K562 (cell line): ENCODE results near the gene SLC6A13. TPM values are rescaled to one million over a fixed set of nuclear protein-coding genes. Genes with fewer than 3 reads are reported as not detected.

Experiments
- ATAC-seq: fragments of 200-7000 bp; cut with Tn5 transposase; 3 replicates; pipeline ENCODE4 v1.9.1; 2020; ENCODE audit warnings: moderate library complexity
- BruUV-seq: library from RNA; stranded (reverse); fragments of 400-500 nt; replicated peaks from 2 replicates; lab custom pipeline; 2021; lab: Mats Ljungman, UMichigan
- CTCF ChIA-PET: fragments of 300-600 bp; formaldehyde crosslinking; extraction: SDS; loops from one replicate; lab custom pipeline; 2021; ENCODE audit warnings: low intra/inter-chr PET ratio; lab: Yijun Ruan, JAX
- POLR2A ChIA-PET: fragments of 300-600, 350-650 bp; sonication (Branson Sonifier 250); formaldehyde crosslinking; extraction: SDS; loops from one replicate; lab custom pipeline; 2021; ENCODE audit warnings: antibody characterized with exemption, inconsistent platforms; lab: Yijun Ruan, JAX
- DNase-seq, 4 experiments: peaks; one replicate each; pipeline versions ENCODE4 v3.0.0 to v3.0.0-alpha.2; 2011 to 2018; ENCODE audit warnings: low spot score in 3 of 4, mixed read lengths in 3 of 4; ENCODE audit errors: extremely low read depth in 1 of 4
- FAIRE-seq: peaks from 2 replicates; lab custom pipeline; 2011; peaks lifted over from hg19 to GRCh38; lab: Jason Lieb, UNC
- H2AFZ ChIP-seq: 2 replicates; pipeline ENCODE4 v1.6.0; 2011; ENCODE audit warnings: low read depth, low read length, control low read depth, inconsistent platforms
- H3K27ac ChIP-seq: fragments of 200-600 bp; 3 replicates; pipeline ENCODE4 v1.8.0; 2011; ENCODE audit warnings: low read depth, mild to moderate bottlenecking, control low read depth, inconsistent platforms, low read length, moderate library complexity, mixed read lengths; ENCODE audit errors: extremely low read depth
- H3K27me3 ChIP-seq, 2 experiments: fragments of 300-600 bp in 1 of 2; 2 replicates in 1 of 2; 3 replicates in 1 of 2; pipeline versions ENCODE4 v1.6.0 to v1.8.0; 2011; ENCODE audit warnings: inconsistent platforms in 2 of 2, low read length in 2 of 2, mild to moderate bottlenecking in 1 of 2, mixed read lengths in 1 of 2, moderate library complexity in 1 of 2; ENCODE audit not compliant: control insufficient read depth in 2 of 2, insufficient read depth in 2 of 2
- H3K36me3 ChIP-seq: fragments of 300-600 bp; 3 replicates; pipeline ENCODE4 v1.8.0; 2011; ENCODE audit warnings: mild to moderate bottlenecking, low read length, inconsistent platforms; ENCODE audit not compliant: control insufficient read depth, insufficient read depth
- H3K4me1 ChIP-seq, 2 experiments: fragments of 200-600 bp in 1 of 2; replicated peaks in 1 of 2; 2 replicates in 1 of 2; 3 replicates in 1 of 2; pipeline versions ENCODE4 v1.5.1 to v1.8.0; 2011; ENCODE audit warnings: inconsistent platforms in 2 of 2, low read length in 2 of 2, mild to moderate bottlenecking in 1 of 2, mixed read lengths in 1 of 2, moderate library complexity in 1 of 2; ENCODE audit not compliant: control insufficient read depth in 2 of 2, insufficient read depth in 2 of 2
- H3K4me2 ChIP-seq: 2 replicates; pipeline ENCODE4 v1.6.1; 2011; ENCODE audit warnings: low read length, control low read depth, inconsistent platforms, mixed read lengths; ENCODE audit not compliant: insufficient read depth
- H3K4me3 ChIP-seq: fragments of 200-600 bp; sonication (generic), shearing (Covaris generic); 2 replicates; pipeline ENCODE4 v1.5.1; 2016; ENCODE audit warnings: control low read depth, inconsistent platforms
- H3K79me2 ChIP-seq: fragments of 200-600 bp; 3 replicates; pipeline ENCODE4 v1.8.0; 2011; ENCODE audit warnings: low read length, inconsistent platforms; ENCODE audit not compliant: control insufficient read depth, insufficient read depth
- H3K9ac ChIP-seq, 2 experiments: 2 replicates each; pipeline versions ENCODE4 v1.6.0 to v1.6.1; 2011; ENCODE audit warnings: low read depth in 2 of 2, low read length in 2 of 2, control low read depth in 1 of 2, inconsistent platforms in 1 of 2, mild to moderate bottlenecking in 1 of 2, mixed read lengths in 1 of 2; ENCODE audit not compliant: insufficient read depth in 1 of 2
- H3K9me1 ChIP-seq: one replicate; pipeline ENCODE4 v1.6.0; 2011; ENCODE audit warnings: inconsistent platforms, mild to moderate bottlenecking, low read length, moderate library complexity; ENCODE audit not compliant: control insufficient read depth, insufficient read depth
- H3K9me3 ChIP-seq: replicated peaks from 2 replicates; pipeline ENCODE4 v1.5.1; 2011; ENCODE audit warnings: low read depth, low read length, inconsistent platforms; ENCODE audit not compliant: control insufficient read depth, insufficient read depth
- H4K20me1 ChIP-seq: replicated peaks from 2 replicates; pipeline ENCODE4 v1.6.1; 2011; ENCODE audit warnings: low read length, inconsistent platforms, mixed read lengths; ENCODE audit not compliant: control insufficient read depth, insufficient read depth
- ATF3 ChIP-seq, 2 experiments: fragments of 450-650 bp in 1 of 2; sonication (generic) in 1 of 2; formaldehyde crosslinking in 1 of 2; IDR thresholded peaks in 1 of 2; conservative IDR thresholded peaks in 1 of 2; 2 replicates each; pipeline versions ENCODE4 v1.6.1 to v1.8.1; 2016 to 2023; ENCODE audit warnings: mild to moderate bottlenecking in 2 of 2, moderate library complexity in 2 of 2, inconsistent platforms in 1 of 2, missing genetic modification reagents in 1 of 2
- FOSL1 ChIP-seq: fragments of 200-800 bp; sonication (Bioruptor generic); conservative IDR thresholded peaks from 2 replicates; pipeline ENCODE4 v1.6.1; 2016; ENCODE audit warnings: missing genetic modification characterization, missing compliant biosample characterization
- KDM2B ChIP-seq: fragments of 250-450 bp; sonication (Bioruptor Pico); IDR thresholded peaks from 2 replicates; pipeline ENCODE4 v1.8.0; 2021; ENCODE audit warnings: mild to moderate bottlenecking, moderate library complexity
- RFX1 ChIP-seq: fragments of 450-650 bp; IDR thresholded peaks from 2 replicates; pipeline ENCODE4 v1.6.1; 2016; ENCODE audit warnings: mild to moderate bottlenecking, moderate library complexity
- whole genome bisulfite sequencing: fragments of 100-300 bp; shearing (Covaris generic); methylation state at CpG from one replicate; pipeline ENCODE4 v1.1.6; 2016; ENCODE audit warnings: low coverage, mixed read lengths; ENCODE audit not compliant: insufficient coverage; ENCODE audit errors: missing lambda C conversion rate; 5-methylcytosine and 5-hydroxymethylcytosine counted together
- in situ Hi-C: fragments of 300-500 bp; cut with MboI; formaldehyde crosslinking; loops from 4 replicates; pipeline ENCODE4 v1.15.0; 2018; ENCODE audit warnings: inconsistent platforms, mixed read lengths
- intact Hi-C: fragments of 100-400 bp; cut with micrococcal nuclease; formaldehyde crosslinking; loops from 2 replicates; pipeline ENCODE4 v1.14.2; 2022
- polyA plus RNA-seq, 8 experiments: library from polyadenylated mRNA; depleted of rRNA in 4 of 8; stranded (reverse) in 5 of 8; unstranded in 3 of 8; fragments of >200 nt; fragmentation: Nextera tagmentation in 2 of 8; fragmentation: Illumina TruSeq in 1 of 8; extraction: Ambion mirVana in 2 of 8; extraction: Trizol in 1 of 8; gene quantifications; 2 replicates each; pipeline versions ENCODE4 v1.2.1 to v1.2.3, GENCODE V29; 2011 to 2014; ENCODE audit warnings: inconsistent platforms in 1 of 8, missing spikeins in 1 of 8
- total RNA-seq, 7 experiments: library from RNA; depleted of rRNA in 6 of 7; stranded (reverse); fragments of >200 nt in 6 of 7; fragmentation: Illumina TruSeq in 2 of 7; extraction: Trizol in 2 of 7; gene quantifications; 2 replicates each; pipeline versions ENCODE4 v1.2.1 to v1.2.3, GENCODE V29; 2011 to 2021; ENCODE audit warnings: low replicate concordance in 1 of 7

SLC6A13 gene
- total and polyA plus RNA-seq, 9 of the 15 experiments (the other 6 are each of a cell fraction or from before 2014, with no cell fraction given): 0.06 to 0.33 (median 0.22) TPM; not detected in 4

GRCh38 chr12:182381-182892 lies 80.2 kb downstream of the SLC6A13 start:
- peaks cover 0 to 12% of the 10 kb centered on the region in 2 experiments; a peak in 2 of 5 replicates for H3K4me1 ChIP-seq
- no peak overlapping the region for H3K27ac ChIP-seq
- TF ChIP-seq RFX1 (no peak), KDM2B (CRISPR knock-in tag) (no peak), ATF3 (IDR thresholded peaks at IDR 0.05) (peak; percentile 36; the same call in 1 of the 2 replicates), ATF3 (CRISPR knock-in tag; conservative IDR thresholded peaks at IDR 0.05) (no peak), FOSL1 (tag) (peak; percentile 82)
- H4K20me1 ChIP-seq: no peaks in the 10 kb centered on the region
- CTCF ChIA-PET: no interaction called here
- H3K9me1 ChIP-seq: no peaks in the 10 kb centered on the region
- no peaks in the 10 kb centered on the region for H3K9me3 ChIP-seq
- H3K9ac ChIP-seq: peak overlapping the region in 1 of 2 experiments; percentile 20; a peak in 2 of 4 replicates
- no peak overlapping the region for H2AFZ ChIP-seq
- H3K79me2 ChIP-seq: no peaks in the 10 kb centered on the region
- H3K4me2 ChIP-seq: no peak overlapping the region
- POLR2A ChIA-PET: no interaction called here
- FAIRE-seq (peak; percentile 6), ATAC-seq (no peak), DNase-seq (no peak)
- H3K4me3 ChIP-seq: no peak overlapping the region
- BruUV-seq: no TSS peak
- no peaks in the 10 kb centered on the region for H3K36me3 ChIP-seq
- intact Hi-C loops: no loop called here
- WGBS: 11% methylated on average over 3 of the region's 10 CpGs
- peaks cover 0 to 48% of the 10 kb centered on the region in 2 experiments; a peak in 2 of 5 replicates for H3K27me3 ChIP-seq
- in situ Hi-C loops: no loop called here
